KMS-11 (cell line): ENCODE results near the gene MFAP4.

Experiments used
- H2AFZ ChIP-seq: fragments of 200-600 bp; sonication (generic); 2 replicates; pipeline ENCODE4 v1.6.1; 2016; ENCODE audit warnings: antibody characterized with exemption, mixed run types, low read depth
- H3K27ac ChIP-seq: fragments of 200-600 bp; sonication (generic); 2 replicates; pipeline ENCODE4 v1.6.1; 2016; ENCODE audit warnings: mild to moderate bottlenecking, mixed run types
- H3K27me3 ChIP-seq: fragments of 200-600 bp; sonication (generic); 2 replicates; pipeline ENCODE4 v1.6.1; 2017; ENCODE audit warnings: mild to moderate bottlenecking, low read depth, mixed run types, moderate library complexity; ENCODE audit not compliant: insufficient read depth
- H3K36me3 ChIP-seq: fragments of 200-600 bp; sonication (generic); 2 replicates; pipeline ENCODE4 v1.6.1; 2017; ENCODE audit warnings: mild to moderate bottlenecking, mixed run types; ENCODE audit not compliant: insufficient read depth
- H3K4me1 ChIP-seq: fragments of 200-600 bp; sonication (generic); 2 replicates; pipeline ENCODE4 v1.6.1; 2016; ENCODE audit warnings: mild to moderate bottlenecking, low read depth, mixed run types; ENCODE audit not compliant: poor library complexity, severe bottlenecking
- H3K4me2 ChIP-seq: fragments of 200-600 bp; sonication (generic); 2 replicates; pipeline ENCODE4 v1.7.0; 2016; ENCODE audit warnings: mild to moderate bottlenecking, mixed run types
- H3K4me3 ChIP-seq: fragments of 200-600 bp; sonication (generic); IDR thresholded peaks from 2 replicates; pipeline ENCODE4 v1.6.1; 2017; ENCODE audit warnings: low read depth, low read length, mixed read lengths; ENCODE audit not compliant: insufficient read depth
- H3K79me2 ChIP-seq: fragments of 200-600 bp; sonication (generic); 2 replicates; pipeline ENCODE4 v1.6.1; 2016; ENCODE audit warnings: low read depth, mixed run types; ENCODE audit not compliant: insufficient read depth
- H3K9ac ChIP-seq: fragments of 200-600 bp; sonication (generic); 2 replicates; pipeline ENCODE4 v1.6.1; 2016; ENCODE audit warnings: mild to moderate bottlenecking, mixed run types
- H4K20me1 ChIP-seq: fragments of 200-600 bp; sonication (generic); 2 replicates; pipeline ENCODE4 v1.6.1; 2016; ENCODE audit warnings: mild to moderate bottlenecking, mixed run types; ENCODE audit not compliant: insufficient read depth
- CTCF ChIP-seq: fragments of 200-600 bp; sonication (generic); conservative IDR thresholded peaks from 2 replicates; pipeline ENCODE4 v1.6.1; 2017; ENCODE audit warnings: low read depth, mild to moderate bottlenecking, antibody characterized with exemption, low read length, moderate library complexity, mixed read lengths

MFAP4 gene

DNA sequence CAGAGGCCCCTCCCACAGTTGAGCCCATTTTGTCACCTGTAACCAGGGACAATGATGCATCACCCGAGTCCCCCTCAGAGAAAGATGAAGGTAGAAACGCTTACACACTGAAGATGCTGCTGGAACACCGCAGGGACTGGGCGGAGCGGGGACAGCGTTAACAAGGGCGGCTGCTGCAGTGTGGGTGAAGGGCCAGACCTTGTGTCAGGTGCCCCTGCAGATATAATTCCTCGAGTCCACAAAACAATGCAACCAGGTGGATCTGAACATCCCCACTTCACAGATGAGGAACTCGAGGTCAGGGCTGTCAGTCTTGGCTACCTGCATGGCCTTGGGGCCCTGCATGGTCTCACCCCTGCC is 15.0 kb downstream of the MFAP4 start:
- H2AFZ ChIP-seq: no peak overlapping the region
- no peak overlapping the region for H3K27ac ChIP-seq
- no peaks in the 10 kb centered on the region for H3K79me2 ChIP-seq
- TF ChIP-seq CTCF: no peak
- H4K20me1 ChIP-seq: no peaks in the 10 kb centered on the region
- no peak overlapping the region for H3K4me3 ChIP-seq
- no peak overlapping the region for H3K9ac ChIP-seq
- H3K27me3 ChIP-seq: no peaks in the 10 kb centered on the region
- H3K36me3 ChIP-seq: no peaks in the 10 kb centered on the region
- no peak overlapping the region for H3K4me2 ChIP-seq
- H3K4me1 ChIP-seq: peaks cover 6% of the 10 kb centered on the region

DNA sequence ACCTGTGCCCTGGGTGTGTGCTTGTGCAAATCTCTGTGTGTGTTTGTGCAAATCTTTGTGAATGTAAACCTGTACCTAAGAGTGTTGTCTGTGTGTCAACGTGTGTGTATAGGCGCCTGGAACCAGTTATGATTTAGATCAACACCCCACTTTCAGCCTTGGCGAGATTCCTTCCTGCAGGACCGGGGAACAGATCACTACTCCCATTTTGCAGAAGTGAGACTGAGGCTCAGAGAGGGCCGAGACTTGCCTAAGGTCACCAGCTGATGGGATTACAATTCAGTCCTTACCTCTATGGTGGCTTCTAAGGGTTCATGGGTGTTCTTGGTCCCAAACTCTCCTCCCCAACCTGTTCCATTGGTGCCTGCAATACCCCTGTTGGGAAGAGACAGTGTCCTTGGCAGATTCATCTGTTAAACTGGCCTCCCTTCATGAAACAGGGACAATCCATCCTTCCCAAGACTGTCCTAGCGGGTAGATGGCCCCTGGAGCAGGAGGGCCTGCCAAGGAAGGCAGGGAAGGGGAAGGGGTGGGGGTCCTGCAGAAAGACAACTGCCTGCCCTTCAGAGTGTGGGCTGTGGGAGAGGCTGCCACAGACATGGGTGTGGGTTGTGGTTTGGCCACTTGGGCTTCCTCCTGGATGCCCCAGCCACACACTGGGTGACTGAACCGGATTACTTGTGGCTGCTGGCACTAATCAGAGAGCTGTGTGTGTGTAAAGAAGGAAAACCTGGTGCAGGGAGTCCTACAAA is 15.6 kb downstream of the MFAP4 start:
- Histone ChIP-seq H3K27me3 (no peaks in the 10 kb centered on the region), H3K79me2 (no peaks in the 10 kb centered on the region), H3K4me1 (peaks cover 2% of the 10 kb centered on the region), H3K27ac (no peak overlapping the region), H2AFZ (no peak overlapping the region), H3K4me3 (no peak overlapping the region), H3K36me3 (no peaks in the 10 kb centered on the region), H4K20me1 (no peaks in the 10 kb centered on the region), H3K9ac (no peak overlapping the region), H3K4me2 (no peak overlapping the region)
- no peak for TF ChIP-seq CTCF

DNA sequence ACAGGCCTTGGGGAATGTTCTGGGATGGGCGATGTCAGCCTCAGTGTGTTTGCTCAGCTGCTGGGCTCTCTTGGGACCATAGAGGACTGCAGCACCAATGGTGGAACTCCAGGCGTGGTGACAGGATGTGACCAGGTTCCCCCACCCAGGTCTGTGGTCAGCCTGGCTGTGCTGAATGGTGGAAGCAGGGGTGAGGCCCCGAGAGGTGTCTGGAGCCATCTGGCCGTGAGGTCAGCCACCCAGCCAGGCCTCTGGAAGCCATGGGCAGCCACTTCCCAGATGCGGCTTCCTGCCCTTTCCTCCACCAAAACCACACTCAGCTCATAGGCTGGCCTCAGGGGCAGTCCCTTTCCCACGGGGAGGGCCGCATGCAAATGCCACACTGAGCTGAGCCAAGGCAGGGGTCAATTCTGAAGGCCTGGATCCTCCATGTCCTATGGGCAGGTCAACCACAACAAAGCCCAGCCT is 16.5 kb downstream of the MFAP4 start:
- Histone ChIP-seq H3K4me1 (no peaks in the 10 kb centered on the region), H3K9ac (no peak overlapping the region), H3K4me3 (no peak overlapping the region), H3K27ac (no peak overlapping the region), H2AFZ (no peak overlapping the region), H3K79me2 (no peaks in the 10 kb centered on the region), H3K36me3 (no peaks in the 10 kb centered on the region), H3K27me3 (no peaks in the 10 kb centered on the region), H4K20me1 (no peaks in the 10 kb centered on the region), H3K4me2 (no peak overlapping the region)
- no peak for TF ChIP-seq CTCF

DNA sequence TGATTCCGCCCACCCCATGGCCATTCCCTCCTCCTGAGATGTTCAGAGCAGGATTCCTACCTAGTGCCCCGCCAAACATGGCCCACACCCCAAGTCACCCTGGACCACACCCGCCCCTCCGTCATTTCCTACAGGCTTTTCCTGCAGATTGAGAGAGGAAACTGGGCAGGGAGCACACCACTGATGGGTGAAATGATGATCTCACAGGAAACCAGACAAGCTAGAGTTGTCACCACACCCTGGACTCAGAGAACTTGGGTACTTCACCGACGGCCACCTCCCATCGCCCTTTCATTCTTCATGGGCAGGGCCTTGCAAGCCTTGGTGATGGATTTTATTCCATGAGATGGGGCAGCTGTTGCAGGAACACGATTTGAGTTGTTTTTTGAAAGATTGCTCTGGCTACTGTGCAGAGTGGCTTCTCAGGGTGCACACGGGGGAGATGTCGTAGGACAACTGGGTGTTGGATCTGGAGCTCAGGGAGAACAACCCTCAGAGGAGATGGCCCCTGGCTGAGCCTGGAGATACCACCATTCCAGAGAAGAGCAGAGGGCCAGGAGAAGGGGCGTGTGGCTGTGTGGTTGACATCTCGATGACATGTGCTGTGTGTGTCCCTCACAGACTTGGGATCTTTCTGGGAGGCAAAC is 17.0 kb downstream of the MFAP4 start:
- H2AFZ ChIP-seq: no peak overlapping the region
- H3K4me3 ChIP-seq: no peak overlapping the region
- no peaks in the 10 kb centered on the region for H3K79me2 ChIP-seq
- no peaks in the 10 kb centered on the region for H3K36me3 ChIP-seq
- H4K20me1 ChIP-seq: no peaks in the 10 kb centered on the region
- no peak overlapping the region for H3K27ac ChIP-seq
- no peaks in the 10 kb centered on the region for H3K27me3 ChIP-seq
- H3K9ac ChIP-seq: no peak overlapping the region
- TF ChIP-seq CTCF: no peak
- no peak overlapping the region for H3K4me2 ChIP-seq
- H3K4me1 ChIP-seq: no peaks in the 10 kb centered on the region
